Hematopoietic multipotent progenitor cell treated with erythropoietin and hydrocortisone succinate and interleukin-3 and kit ligand, for 6 days (in vitro differentiated cells): Measurements from ENCODE around the gene DOCK1.

Experiments used
- DNase-seq: peaks from one replicate; pipeline ENCODE4 v3.0.0-alpha.2; 2015

DOCK1 gene

DNA sequence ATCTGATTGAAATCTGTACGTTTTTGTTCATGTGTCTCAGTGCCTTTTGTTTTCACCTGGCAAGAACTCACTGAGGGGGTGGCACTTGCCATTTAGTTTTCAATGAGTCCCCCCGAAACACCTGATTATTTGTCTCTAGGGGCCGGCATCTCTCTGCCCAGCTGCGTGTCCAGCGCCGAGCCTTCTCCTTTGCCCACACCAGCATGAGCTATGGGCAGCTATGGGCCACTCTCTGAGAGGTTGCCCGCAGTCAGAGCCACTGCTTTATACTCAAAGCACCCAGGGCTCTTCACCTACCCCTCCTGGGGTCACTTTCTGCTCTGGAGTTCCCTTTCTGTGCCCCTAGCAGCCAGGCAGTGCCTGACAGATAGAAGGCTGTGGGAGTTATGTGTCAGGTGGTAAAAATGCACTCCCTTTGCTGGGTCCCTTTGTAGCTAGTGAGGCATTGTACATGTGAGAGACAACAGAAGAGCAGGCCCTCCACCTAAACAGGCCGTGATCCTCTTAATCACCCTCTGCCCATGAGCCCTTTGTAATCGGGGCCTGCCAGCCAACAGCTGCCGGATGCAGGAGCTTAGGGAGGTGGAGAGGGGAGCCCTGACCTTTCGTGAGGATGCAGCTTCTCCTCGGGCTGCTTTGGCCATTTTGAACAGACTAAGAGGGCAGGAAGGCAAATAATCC lies 510.8 kb downstream of the DOCK1 start:
- no peak for DNase-seq

DNA sequence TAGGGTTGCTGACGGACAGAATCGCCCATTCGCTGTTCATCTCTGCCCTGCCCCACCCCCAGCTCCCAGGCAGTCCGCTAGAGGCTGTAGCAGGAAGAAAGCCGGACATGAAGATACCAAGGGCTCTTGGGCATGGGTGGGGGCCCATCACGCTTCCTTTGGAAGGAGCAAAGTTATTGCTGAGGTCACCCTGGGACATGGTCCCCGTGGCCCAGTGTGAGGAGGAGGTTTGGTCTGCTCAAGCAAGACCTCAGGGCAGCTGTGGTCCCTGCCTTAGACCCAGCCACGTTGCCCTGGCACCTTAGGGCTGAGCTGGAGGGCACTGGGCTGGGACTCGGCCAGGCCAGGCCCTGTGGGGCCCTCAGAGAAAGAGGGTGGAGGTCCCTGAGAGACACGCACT lies 511.8 kb downstream of the DOCK1 start:
- no peak for DNase-seq

DNA sequence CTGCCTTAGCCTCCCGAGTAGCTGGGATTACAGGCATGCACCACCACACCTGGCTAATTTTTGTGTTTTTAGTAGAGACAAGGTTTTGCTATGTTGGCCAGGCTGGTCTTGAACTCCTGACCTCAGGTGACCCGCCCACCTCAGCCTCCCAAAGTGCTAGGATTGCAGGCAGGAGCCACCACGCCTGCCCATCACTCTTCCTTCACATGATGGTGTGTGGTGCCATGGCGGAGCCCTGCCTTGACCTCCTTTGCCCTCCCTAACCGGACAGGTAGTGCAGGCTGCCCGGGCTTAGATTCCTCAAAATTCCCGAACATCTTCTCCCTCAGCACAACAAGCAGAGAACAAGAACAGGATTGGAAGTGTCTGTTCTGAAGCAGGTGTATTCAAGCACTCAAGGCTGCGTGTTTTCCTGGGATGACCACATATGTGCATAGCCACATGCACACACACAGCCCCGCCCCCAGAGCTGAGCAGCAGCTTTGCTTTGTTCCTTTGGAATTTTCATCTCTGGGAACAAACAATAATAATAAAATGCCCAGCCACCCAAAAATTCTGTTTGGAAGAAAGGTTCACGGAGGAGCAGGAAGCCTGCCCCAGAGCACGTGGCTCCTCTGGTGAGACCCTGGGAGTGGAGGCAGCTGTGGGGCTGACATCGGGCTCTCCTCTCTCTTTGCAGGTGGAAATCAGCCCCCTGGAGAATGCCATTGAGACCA lies 512.6 kb downstream of the DOCK1 start:
- DNase-seq: no peak

DNA sequence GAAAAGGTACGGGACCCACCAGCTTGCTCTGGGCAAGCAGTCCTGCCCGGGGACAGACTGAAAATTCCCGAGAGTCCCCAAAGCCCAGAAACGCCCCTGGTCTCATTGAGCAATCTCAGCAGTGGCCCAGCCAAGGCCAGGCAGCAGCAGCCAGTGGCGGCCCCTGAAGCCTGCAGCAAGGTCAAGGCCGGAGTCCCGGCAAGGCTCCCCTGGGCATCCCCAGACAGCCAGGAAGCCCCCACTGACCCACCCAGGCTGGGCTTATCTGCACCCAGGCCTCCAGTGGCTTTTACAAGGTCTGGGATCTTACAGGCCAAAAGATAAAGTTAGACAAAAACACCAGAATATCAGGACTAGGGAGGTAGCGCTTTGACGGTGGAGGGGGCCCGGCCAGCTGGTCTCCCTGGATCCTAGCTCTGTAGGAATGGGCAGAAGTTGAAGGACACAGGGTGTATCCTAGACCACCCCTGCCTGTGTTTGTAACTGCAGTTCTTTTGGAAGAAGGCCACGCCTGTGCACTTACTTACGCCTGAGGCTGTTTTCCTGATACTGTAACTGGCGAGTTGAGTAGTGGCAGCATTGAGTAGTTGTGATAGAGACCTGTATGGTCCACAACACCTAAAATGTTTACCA lies 513.4 kb downstream of the DOCK1 start:
- no peak for DNase-seq

DNA sequence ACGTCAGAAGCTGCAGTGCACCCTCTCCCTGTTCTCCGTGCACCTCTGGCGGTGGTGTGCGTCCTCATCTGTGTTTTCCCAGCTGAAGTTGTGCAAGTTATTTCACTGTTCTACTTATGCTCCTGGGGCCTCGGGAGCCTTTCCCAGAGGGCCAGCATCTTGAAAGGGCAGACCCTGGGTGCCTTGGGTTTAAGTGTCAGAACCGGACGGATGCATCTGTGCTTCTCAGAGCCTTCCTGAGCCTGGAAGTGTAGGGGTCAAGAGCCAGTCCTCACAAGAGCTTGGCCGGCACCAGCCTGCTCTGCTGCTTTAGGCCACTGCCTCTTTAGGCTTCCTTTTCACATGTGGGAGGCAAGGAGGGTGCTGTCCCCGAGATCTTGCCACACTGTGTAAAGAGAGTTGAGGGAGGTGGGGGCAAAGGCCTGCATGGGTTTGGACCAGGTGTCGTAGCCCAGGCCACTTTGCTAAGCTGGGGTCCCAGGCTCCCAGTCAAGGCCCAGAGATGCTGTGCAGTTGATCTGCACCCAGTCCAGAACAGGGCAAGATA lies 515.0 kb downstream of the DOCK1 start:
- DNase-seq: no peak

DNA sequence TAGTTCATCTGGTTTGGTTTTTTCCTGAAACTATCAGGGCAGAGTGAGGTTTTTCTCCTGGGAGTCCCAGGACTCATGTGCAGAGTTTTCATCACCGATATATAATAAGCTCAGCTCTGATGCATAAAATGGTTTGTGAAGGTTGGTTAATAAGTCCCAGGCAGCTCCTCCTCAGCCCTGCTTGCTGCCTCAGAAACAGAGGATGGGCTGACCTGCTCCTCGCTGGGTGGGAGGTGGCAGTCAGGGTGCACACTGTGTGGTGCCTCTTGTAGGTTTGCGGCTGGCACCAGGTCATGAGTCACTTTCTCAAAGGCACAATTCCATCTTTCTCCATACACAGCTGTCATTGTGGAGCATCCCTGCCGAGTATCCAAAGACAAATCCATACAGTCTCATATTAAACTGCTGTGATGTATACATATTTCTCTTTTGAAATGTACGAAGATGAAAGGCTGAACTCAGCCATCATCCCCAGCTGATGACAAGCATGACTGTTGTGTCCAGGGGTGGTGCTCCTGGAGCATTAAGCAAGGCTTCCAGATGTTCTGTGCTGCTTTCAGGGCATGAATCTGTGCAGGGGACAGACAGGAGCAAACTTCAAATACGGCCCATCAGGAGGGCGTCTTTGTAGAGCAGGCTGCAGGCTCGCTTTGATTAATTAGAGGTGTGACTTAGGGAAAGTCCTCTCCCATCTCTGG lies 518.1 kb downstream of the DOCK1 start:
- DNase-seq: no peak

DNA sequence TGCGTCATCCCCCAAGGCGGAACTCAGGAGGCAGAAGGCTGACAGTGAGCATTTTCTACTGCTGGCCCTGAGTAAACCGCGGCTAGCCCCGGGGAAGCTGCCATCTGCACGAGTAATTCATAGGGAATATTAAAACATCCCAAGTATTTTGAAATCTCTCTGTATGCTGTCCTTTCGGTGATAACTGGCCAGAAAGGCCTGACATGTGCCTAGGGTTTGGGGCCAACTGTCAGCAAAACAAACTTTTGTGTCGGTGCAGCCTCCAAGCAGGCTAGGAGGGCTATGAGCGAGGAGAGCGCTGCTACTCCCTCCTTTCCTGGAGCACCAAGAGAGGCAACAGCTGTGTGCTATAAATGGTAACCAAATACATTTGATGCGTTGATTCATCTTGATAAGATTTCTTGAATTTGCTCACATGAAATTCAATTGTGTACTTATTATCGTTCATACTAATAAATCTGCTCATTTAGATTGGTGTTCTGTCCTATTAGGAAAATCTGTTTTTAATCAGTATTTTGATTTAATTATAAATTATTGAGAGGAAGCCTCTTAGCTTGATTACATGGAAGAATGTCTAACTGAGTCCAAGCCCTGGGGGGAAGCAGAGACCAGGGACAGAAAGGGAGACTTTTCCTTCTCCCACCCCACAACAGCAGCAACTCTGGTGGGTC lies 519.5 kb downstream of the DOCK1 start:
- DNase-seq: no peak

DNA sequence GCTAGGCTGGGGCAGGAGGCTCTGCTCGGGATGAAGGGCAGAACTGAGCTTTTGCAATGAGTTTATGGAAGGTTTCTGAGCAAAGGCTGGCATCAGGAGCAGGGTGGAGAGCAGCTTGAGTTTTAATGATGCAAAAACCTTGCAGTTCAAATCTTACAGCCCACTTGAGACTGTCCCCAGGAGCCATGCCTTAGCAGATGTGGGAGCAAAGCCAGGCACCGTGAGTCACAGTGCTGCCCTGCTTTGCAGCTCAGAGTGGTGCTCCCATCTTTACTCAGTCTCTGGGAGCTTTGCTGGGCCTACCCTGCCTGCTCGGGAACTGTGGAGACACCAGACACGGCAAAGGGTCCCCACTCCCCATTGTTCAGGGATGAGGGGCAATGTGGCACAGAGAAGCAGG lies 521.5 kb downstream of the DOCK1 start:
- no peak for DNase-seq

DNA sequence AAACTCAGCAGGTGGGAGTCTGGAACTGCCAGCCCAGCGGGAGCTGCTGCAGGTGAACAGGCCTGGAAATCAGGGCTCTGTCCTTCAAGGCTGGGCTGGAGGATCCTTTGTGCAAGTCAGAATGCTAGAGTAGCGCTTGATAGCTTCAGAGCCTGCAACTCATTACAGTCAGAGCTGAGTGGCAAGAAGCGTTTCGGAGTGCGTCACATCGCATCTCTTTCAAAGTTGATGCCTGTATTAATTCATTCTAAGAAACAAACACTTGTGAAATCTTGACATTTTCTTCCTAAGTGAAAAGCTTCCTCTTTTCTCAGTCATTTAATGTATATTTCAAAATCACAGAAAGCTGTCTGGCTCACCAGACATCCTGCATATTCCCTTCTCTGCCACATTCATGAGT lies 522.7 kb downstream of the DOCK1 start:
- no peak for DNase-seq

DNA sequence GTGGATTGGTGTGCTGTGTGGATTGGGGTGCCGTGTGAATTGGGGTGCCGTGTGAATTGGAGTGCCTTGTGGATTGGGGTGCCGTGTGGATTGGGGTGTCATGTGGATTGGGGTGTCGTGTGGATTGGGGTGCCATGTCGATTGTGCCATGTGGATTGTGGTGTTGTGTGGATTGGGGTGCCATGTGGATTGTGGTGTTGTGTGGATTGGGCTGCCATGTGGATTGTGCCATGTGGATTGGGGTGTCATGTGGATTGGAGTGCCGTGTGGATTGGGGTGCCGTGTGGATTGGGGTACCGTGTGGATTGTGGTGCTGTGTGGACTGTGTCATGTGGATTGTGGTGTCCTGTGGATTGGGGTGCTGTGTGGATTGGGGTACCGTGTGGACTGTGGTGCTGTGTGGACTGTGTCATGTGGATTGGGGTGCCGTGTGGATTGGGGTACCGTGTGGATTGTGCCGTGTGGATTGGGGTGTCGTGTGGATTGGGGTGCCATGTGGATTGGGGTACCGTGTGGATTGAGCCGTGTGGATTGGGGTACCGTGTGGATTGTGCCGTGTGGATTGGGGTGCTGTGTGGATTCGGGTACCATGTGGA lies 523.3 kb downstream of the DOCK1 start:
- DNase-seq: no peak

DNA sequence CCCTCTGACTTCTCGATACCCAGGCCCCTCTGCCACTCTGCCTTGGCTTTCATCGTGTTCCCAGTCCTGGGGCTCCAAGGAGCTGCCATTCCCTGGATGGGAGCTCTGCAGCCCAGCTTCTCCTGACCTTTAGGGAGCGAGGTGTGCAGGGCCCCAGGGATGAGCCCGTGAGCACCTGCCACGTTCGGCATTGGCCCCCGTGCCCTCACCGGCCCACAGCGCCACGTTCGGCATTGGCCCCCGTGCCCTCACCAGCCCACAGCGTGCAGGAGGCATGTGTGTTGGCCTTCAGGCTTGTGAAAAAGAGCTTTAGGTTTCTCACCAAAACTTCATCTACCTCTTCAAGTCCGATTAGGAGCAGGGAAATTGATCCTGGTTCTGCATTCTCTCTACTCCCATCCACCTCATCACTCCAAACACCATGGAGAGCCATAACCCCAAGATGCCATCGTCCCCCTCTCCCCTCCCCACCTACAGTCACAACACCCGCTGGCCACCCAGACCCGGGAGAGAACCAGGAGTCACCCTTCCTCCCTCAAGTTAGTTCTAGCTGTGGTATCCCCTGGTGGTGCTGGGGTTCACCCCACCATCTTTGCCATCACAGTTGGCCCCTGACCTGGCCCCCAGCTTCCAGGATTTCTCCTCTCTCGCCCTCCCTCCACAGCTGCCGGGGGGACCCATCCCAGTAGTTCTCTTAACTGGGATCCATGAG lies 524.5 kb downstream of the DOCK1 start:
- DNase-seq: no peak

DNA sequence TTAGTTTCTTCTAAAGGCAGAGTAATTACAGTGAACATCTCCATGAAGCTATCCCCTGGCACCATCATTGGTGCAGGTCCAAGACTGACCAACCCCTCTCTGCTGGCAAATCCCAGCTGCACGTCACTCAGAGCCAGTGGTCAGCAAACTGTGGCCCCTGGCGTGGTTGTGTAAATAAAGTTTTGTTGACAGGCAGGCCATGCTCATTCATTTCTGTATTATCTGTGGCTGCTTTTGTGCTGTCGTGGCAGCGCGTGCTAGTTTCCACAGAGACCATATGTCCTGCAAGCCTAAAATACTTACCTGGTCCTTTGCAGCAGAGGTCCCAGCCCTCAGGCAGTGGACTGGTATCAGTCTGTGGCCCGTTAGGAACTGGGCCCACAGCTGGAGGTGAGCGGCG lies 526.3 kb downstream of the DOCK1 start:
- DNase-seq: no peak

DNA sequence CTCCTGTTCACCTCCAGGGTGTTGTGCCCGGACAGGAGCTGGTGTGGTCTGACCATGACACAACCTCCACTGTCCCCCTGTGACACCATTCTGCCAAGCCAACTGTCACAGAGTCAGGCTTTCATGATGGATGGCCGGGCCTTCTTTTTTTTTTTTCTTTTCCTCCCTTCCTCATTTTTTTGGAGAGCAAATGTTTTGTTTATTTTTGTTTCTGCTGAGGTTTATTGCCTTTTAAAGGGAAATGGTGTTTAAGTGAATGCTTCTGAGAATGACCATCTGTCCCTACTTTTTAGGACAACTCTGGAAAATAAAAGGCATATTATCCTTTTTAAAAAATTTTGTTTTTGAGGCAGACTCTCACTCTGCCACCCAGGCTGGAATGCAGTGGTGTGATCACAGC lies 528.8 kb downstream of the DOCK1 start:
- DNase-seq: no peak

DNA sequence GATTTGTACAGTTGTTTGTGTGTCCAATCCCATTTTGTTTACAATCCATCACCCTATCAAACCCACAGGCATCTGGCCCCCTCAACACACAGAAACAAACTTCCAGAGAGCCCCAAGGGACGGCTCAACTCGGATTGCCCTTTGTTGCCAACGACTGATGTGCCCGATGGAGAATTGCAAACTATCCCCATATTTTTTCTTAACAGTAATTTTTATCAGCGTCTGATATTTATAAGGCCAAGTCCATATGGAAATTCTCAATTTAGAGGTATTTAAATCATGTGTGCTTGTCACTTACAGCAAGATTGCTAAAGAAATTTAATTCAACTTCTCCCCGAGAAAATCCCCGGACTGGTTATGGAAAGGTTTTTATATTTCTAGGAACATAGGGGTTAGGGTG lies 530.0 kb downstream of the DOCK1 start:
- DNase-seq: no peak

DNA sequence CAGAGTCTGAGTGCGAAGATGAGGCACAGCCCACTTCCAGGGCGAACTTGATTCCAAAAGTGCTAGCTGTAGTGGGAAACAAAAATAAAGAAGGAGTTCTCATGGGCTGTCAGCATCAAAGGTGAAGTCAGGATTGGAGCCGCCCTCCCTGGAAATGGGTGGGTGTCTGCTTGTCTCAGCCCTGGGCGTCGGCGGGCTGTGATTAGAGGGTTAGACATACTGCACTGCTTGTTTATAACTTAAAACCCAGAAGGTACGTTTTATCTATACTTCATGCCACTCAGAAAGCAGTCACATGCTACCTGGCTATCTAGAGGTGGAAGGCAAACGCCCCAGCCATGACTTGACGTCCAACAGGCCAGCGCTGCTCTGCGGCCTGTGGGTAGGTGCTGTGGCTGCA lies 535.1 kb downstream of the DOCK1 start:
- DNase-seq: no peak

DNA sequence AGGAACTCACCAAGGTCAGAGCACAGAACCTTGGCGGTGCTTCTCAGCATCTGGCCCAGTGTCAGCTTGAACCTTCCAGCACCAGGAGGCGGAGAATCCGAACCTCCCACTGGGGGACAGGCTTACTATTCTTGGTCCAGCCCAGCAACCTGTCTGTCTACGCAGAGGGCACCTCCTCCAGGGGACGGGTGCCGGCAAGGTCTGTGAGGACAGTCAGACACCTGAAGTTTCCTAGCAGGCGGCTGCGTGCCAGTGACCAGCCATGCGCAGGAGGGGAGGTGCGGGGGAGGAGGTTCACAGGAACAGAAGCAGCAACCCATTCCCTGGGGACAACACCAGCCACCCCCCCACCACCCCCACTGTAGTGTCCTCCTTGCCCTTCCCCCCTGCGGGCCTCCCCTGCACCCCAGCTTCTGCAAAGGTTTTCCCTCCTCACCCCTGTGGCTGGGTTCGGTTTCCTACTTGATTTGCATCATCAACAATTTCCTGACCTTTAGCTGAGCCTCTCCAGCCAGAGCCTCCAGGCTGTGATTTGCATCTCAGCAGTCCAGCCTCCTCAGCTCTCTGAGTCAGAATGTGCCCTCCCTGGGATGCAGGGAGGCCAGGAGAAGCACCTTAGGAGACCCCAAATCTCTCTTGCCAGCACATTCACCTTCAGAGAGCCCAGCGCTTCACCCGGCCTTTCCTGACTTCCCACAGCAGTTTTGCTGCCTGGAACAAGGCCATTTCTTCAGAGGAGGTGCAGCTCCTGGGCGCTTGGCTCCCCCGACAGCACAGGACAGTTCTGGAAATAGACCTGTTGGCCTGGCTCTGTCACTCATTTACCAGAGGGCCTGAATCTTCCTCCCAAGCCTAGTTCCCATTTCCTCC lies 536.4 kb downstream of the DOCK1 start:
- no peak for DNase-seq

DNA sequence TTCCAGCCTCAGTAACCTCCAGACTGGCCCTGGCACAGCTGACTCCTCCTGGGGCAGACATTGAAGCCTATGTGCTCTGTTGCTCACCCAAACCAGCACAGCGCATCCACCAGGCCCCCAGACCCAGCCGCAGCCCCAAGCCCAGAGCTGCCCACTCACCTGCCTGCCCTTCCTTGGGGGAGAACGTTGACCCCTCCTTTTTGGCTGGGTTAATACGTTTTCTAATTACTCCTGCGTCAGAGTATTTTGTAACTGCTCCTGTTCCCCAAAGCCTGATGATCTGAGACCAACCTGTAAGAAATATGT lies 536.9 kb downstream of the DOCK1 start:
- DNase-seq: no peak

DNA sequence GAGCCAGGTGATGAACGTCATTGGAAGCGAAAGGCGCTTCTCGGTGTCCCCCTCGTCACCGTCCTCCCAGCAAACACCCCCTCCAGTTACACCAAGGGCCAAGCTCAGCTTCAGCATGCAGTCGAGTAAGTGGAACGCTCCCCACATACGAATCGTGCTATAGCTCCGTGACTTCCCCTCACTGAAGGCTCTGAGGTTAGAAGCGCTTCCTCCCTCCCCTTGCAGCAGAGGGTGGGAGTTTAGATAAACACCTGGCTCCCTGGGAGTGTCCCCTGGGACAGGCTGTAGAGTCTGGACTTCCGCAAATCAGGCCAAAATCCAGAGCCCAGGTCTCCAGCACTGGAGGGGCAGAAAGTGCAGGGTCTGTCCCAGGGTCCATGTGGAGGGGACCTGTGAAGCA lies 538.9 kb downstream of the DOCK1 start:
- no peak for DNase-seq

DNA sequence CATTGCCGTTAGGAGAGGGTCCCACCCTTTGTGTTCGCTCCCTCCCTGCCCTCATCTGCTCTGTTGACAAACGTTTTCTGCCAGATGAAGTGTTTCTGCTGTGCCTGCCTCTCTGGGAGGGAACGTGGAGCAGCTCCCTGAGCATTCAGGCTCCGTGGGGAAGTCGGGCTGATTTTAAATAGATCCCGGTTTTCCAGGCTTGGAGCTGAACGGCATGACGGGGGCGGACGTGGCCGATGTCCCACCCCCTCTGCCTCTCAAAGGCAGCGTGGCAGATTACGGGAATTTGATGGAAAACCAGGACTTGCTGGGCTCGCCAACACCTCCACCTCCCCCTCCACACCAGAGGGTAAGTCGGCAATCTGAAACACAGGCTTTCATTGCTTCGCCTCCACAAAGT lies 542.0 kb downstream of the DOCK1 start:
- DNase-seq: no peak

DNA sequence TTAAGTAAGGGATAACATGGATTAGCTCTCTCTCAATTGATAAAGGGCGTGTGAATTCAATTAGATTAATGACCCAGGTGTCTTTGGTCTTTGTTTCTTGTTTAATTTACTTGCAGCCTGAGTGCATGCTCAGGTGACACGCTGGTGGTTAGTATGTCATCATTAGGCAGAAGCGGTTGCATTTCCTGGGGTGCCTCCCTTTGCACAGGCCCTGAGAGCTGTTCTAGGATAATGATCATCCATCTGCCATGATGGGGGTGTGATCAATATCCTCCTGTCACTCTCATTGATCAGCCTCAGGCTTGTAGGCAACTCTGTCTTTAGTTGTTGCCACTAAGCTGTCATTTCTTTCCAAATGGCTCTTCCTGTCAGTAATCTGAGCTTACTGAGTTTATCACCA lies 544.3 kb downstream of the DOCK1 start:
- no peak for DNase-seq

DNA sequence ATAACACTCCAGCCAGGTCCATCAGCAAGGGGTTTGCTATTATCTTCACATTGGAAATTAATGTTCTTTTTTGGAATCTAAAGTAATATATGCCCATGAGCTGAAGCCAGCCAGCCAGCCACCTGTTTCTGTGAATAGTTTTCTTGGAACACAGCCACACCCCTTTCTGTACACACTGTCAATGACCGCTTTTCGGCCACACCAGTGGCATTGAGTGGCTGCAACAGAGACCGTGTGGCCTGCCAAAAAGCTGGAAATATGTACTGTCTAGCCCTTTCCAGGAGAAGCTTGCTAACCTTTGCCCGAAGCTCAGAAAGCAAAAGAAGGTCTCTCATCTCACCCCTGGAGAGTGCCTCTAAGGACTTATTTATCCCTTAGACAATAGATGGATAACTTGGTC lies 545.4 kb downstream of the DOCK1 start:
- DNase-seq: no peak
